Duodenal mucosa (tissue), 2 donors: Measurements from ENCODE around the gene TAF10.

Experiments
- H3K27ac ChIP-seq: one replicate; pipeline ENCODE4 v1.7.0; 2013; ENCODE audit warnings: low read depth, low read length
- H3K27me3 ChIP-seq, 2 donors: one replicate each; pipeline ENCODE4 v1.7.0; 2013; ENCODE audit warnings: low read length in 2 of 2, control low read depth in 1 of 2; ENCODE audit not compliant: insufficient read depth in 2 of 2, control insufficient read depth in 1 of 2
- H3K36me3 ChIP-seq, 2 donors: one replicate each; pipeline ENCODE4 v1.7.0; 2013; ENCODE audit warnings: low read length in 2 of 2, control low read depth in 1 of 2; ENCODE audit not compliant: insufficient read depth in 2 of 2, control insufficient read depth in 1 of 2
- H3K4me1 ChIP-seq, 2 donors: one replicate each; pipeline ENCODE4 v1.7.0; 2013; ENCODE audit warnings: low read length in 2 of 2, control low read depth in 1 of 2; ENCODE audit not compliant: insufficient read depth in 2 of 2, control insufficient read depth in 1 of 2
- H3K4me3 ChIP-seq, 2 donors: one replicate each; pipeline ENCODE4 v1.7.0; 2013; ENCODE audit warnings: low read length in 2 of 2, low read depth in 1 of 2
- H3K9ac ChIP-seq, 2 donors: one replicate each; pipeline ENCODE4 v1.7.0; 2013; ENCODE audit warnings: low read length in 2 of 2, low read depth in 1 of 2
- H3K9me3 ChIP-seq, 2 donors: one replicate each; pipeline ENCODE4 v1.7.0; 2013; ENCODE audit warnings: low read length in 2 of 2, control low read depth in 1 of 2; ENCODE audit not compliant: control insufficient read depth in 1 of 2

TAF10 gene

GRCh38 chr11:6632116-6633073, 20.4 kb upstream of the TAF10 start:
- H3K9me3 ChIP-seq, result no peaks in the 10 kb centered on the region
- no peak overlapping the region for H3K9ac ChIP-seq
- no peak overlapping the region for H3K27ac ChIP-seq
- no peaks in the 10 kb centered on the region for H3K27me3 ChIP-seq
- peaks cover 21 to 25% of the 10 kb centered on the region in 2 donors for H3K4me1 ChIP-seq
- H3K4me3 ChIP-seq, result no peak overlapping the region
- H3K36me3 ChIP-seq, result peaks cover 0 to 14% of the 10 kb centered on the region in 2 donors

GRCh38 chr11:6631361-6631890, 19.4 kb upstream of the TAF10 start:
- Histone ChIP-seq H3K4me3 (no peak overlapping the region), H3K9me3 (no peaks in the 10 kb centered on the region), H3K27me3 (no peaks in the 10 kb centered on the region), H3K4me1 (peaks cover 24 to 27% of the 10 kb centered on the region in 2 donors), H3K9ac (no peak overlapping the region), H3K36me3 (peaks cover 0 to 23% of the 10 kb centered on the region in 2 donors), H3K27ac (no peak overlapping the region)

GRCh38 chr11:6630632-6631291, 18.7 kb upstream of the TAF10 start:
- Histone ChIP-seq H3K9ac (no peak overlapping the region), H3K36me3 (peaks cover 5 to 30% of the 10 kb centered on the region in 2 donors), H3K4me3 (peak overlapping the region; percentile 45 to 53), H3K9me3 (no peaks in the 10 kb centered on the region), H3K27me3 (no peaks in the 10 kb centered on the region), H3K27ac (no peak overlapping the region), H3K4me1 (peaks cover 17 to 26% of the 10 kb centered on the region in 2 donors)

- H3K36me3 ChIP-seq, result peaks cover 11 to 35% of the 10 kb centered on the region in 2 donors
- peak overlapping the region; percentile 45 to 53 for H3K4me3 ChIP-seq
- no peaks in the 10 kb centered on the region for H3K27me3 ChIP-seq
- H3K4me1 ChIP-seq, result peaks cover 10 to 19% of the 10 kb centered on the region in 2 donors
- H3K9me3 ChIP-seq, result no peaks in the 10 kb centered on the region
- no peak overlapping the region for H3K27ac ChIP-seq
- H3K9ac ChIP-seq, result no peak overlapping the region
Observed at GRCh38 chr11:6629892-6630631, 18.0 kb upstream of the TAF10 start.

GRCh38 chr11:6629573-6629891, 17.5 kb upstream of the TAF10 start:
- peak overlapping the region in 1 of 2 donors; percentile 53 for H3K4me3 ChIP-seq
- H3K36me3 ChIP-seq, result peaks cover 11 to 38% of the 10 kb centered on the region in 2 donors
- no peak overlapping the region for H3K9ac ChIP-seq
- H3K27ac ChIP-seq, result no peak overlapping the region
- H3K27me3 ChIP-seq, result no peaks in the 10 kb centered on the region
- no peaks in the 10 kb centered on the region for H3K9me3 ChIP-seq
- peaks cover 9 to 13% of the 10 kb centered on the region in 2 donors for H3K4me1 ChIP-seq

DNA sequence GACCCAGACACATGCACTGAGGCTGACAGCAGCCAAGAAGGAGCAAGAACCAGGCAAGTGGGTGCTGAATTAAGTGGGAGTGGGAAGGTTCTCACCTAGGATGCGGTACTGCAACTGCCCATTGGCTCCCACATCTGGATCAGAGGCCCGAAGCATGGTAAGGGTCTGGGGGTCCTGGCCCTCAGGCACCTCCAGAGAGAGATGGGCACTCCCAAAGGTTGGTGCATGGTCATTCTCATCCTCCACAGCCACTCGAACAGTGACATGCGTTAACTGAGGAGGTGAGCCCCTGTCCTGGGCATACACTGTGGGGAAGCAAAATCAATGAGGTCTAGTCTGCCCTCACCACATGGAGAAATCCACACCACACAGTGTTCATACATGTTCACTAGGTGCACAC, 16.5 kb upstream of the TAF10 start:
- peaks cover 11 to 42% of the 10 kb centered on the region in 2 donors for H3K36me3 ChIP-seq
- H3K4me1 ChIP-seq, result peaks cover 9 to 12% of the 10 kb centered on the region in 2 donors
- H3K4me3 ChIP-seq, result no peak overlapping the region
- no peak overlapping the region for H3K9ac ChIP-seq
- no peaks in the 10 kb centered on the region for H3K9me3 ChIP-seq
- no peaks in the 10 kb centered on the region for H3K27me3 ChIP-seq
- no peak overlapping the region for H3K27ac ChIP-seq

DNA sequence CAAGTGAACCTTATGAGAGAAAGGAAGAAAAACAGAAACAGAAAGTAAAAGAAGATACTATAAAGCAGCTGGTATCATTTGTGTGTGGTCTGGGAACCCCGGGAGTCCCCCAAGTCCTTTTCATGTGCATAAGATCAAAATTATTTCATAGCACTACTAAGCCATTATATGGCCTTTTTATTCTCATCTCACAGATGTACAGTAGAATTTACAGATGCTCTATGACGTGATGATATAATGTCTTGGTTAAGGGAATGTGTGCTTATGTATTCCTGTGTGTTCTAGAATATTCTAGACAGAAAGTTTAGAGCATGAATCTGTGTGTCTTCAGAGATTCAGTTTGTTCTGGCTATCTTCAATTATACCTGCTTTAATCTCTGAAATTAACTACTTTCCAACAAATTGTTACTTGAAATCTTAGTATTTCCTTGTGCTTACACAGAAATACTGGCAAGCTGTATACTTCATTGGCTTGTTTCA, 15.8 kb upstream of the TAF10 start:
- no peak overlapping the region for H3K4me3 ChIP-seq
- no peaks in the 10 kb centered on the region for H3K27me3 ChIP-seq
- H3K27ac ChIP-seq, result no peak overlapping the region
- peaks cover 9 to 12% of the 10 kb centered on the region in 2 donors for H3K4me1 ChIP-seq
- H3K9me3 ChIP-seq, result no peaks in the 10 kb centered on the region
- no peak overlapping the region for H3K9ac ChIP-seq
- peaks cover 11 to 38% of the 10 kb centered on the region in 2 donors for H3K36me3 ChIP-seq

GRCh38 chr11:6626971-6627761, 15.2 kb upstream of the TAF10 start:
- Histone ChIP-seq H3K36me3 (peaks cover 11 to 38% of the 10 kb centered on the region in 2 donors), H3K4me3 (no peak overlapping the region), H3K9me3 (no peaks in the 10 kb centered on the region), H3K27ac (no peak overlapping the region), H3K4me1 (peaks cover 9 to 12% of the 10 kb centered on the region in 2 donors), H3K9ac (no peak overlapping the region), H3K27me3 (no peaks in the 10 kb centered on the region)

- Histone ChIP-seq H3K27me3 (no peaks in the 10 kb centered on the region), H3K36me3 (peaks cover 11 to 38% of the 10 kb centered on the region in 2 donors)
Observed at GRCh38 chr11:6625832-6626420, 13.9 kb upstream of the TAF10 start.

More at GRCh38 chr11:6625832-6626420, 13.9 kb upstream of the TAF10 start:
- H3K27ac ChIP-seq, result no peak overlapping the region
- no peak overlapping the region for H3K9ac ChIP-seq
- no peaks in the 10 kb centered on the region for H3K9me3 ChIP-seq
- peaks cover 9 to 12% of the 10 kb centered on the region in 2 donors for H3K4me1 ChIP-seq
- no peak overlapping the region for H3K4me3 ChIP-seq
